SK-N-SH (cell line): ENCODE measurements around the gene THAP7.

ENCODE experiments used
- EP300 ChIP-seq, 2 experiments: IDR thresholded peaks; 2 replicates each; pipeline versions ENCODE4 v1.4.0 to v1.6.1; 2012; ENCODE audit warnings: borderline replicate concordance in 1 of 2, low read depth in 1 of 2, low read length in 1 of 2
- NFIC ChIP-seq: IDR thresholded peaks from 2 replicates; pipeline ENCODE4 v1.4.0; 2012; ENCODE audit warnings: borderline replicate concordance
- POLR2AphosphoS5 ChIP-seq: IDR thresholded peaks from 2 replicates; pipeline ENCODE4 v1.6.1; 2012; ENCODE audit warnings: low read depth, low read length
- RAD21 ChIP-seq: IDR thresholded peaks from 2 replicates; pipeline ENCODE4 v1.6.1; 2012; ENCODE audit warnings: mild to moderate bottlenecking, low read length
- RXRA ChIP-seq: IDR thresholded peaks from 2 replicates; pipeline ENCODE4 v1.4.0; 2012; ENCODE audit warnings: low read depth, mild to moderate bottlenecking, borderline replicate concordance
- TEAD4 ChIP-seq: IDR thresholded peaks from 2 replicates; pipeline ENCODE4 v1.4.0; 2012; ENCODE audit warnings: mild to moderate bottlenecking, borderline replicate concordance; ENCODE audit not compliant: insufficient read depth
- YY1 ChIP-seq: IDR thresholded peaks from 2 replicates; pipeline ENCODE4 v1.4.0; 2012; ENCODE audit warnings: low read depth, mild to moderate bottlenecking
- TF ChIP-seq, protein P1 (sequence below): IDR thresholded peaks from 2 replicates; pipeline ENCODE4 v1.4.0; 2012; ENCODE audit warnings: low read depth, borderline replicate concordance
- TF ChIP-seq, protein P2 (sequence below): fragments of 200-600 bp; sonication (generic); IDR thresholded peaks from 2 replicates; pipeline ENCODE4 v1.6.1; 2017; ENCODE audit warnings: antibody characterized with exemption, mild to moderate bottlenecking, moderate library complexity
- TF ChIP-seq, protein P3 (sequence below): IDR thresholded peaks from 2 replicates; pipeline ENCODE4 v1.4.0; 2012; ENCODE audit warnings: low read depth
- TF ChIP-seq, protein P4 (sequence below): fragments of 150-350 bp; IDR thresholded peaks from 2 replicates; pipeline ENCODE4 v1.6.1; 2017; ENCODE audit warnings: antibody characterized with exemption, low read length, low read depth, borderline replicate concordance

DNA sequence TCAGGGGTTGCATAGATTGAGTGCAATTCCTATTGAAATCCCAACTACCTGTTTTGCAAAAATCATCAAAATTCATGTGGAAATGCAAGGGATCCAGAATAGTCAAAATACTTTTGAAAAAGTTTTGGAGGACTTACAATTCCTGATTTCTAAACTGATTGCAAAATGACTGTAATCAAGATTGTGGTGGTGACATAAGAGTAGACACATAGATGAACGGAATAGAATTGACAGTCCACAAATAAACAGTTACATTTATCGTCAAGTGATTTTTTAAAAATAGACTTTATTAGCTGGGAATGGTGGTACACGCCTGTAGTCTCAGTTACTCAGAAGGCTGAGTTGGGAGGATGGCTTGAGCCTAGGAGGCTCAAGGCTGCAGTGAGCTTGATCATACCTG is 33.1 kb upstream of the THAP7 start:
- no peak for TF ChIP-seq TEAD4
- TF ChIP-seq RAD21: no peak
- TF ChIP-seq YY1: no peak
- TF ChIP-seq, protein P1, sequence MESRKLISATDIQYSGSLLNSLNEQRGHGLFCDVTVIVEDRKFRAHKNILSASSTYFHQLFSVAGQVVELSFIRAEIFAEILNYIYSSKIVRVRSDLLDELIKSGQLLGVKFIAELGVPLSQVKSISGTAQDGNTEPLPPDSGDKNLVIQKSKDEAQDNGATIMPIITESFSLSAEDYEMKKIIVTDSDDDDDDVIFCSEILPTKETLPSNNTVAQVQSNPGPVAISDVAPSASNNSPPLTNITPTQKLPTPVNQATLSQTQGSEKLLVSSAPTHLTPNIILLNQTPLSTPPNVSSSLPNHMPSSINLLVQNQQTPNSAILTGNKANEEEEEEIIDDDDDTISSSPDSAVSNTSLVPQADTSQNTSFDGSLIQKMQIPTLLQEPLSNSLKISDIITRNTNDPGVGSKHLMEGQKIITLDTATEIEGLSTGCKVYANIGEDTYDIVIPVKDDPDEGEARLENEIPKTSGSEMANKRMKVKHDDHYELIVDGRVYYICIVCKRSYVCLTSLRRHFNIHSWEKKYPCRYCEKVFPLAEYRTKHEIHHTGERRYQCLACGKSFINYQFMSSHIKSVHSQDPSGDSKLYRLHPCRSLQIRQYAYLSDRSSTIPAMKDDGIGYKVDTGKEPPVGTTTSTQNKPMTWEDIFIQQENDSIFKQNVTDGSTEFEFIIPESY: no peak
- TF ChIP-seq, protein P2, sequence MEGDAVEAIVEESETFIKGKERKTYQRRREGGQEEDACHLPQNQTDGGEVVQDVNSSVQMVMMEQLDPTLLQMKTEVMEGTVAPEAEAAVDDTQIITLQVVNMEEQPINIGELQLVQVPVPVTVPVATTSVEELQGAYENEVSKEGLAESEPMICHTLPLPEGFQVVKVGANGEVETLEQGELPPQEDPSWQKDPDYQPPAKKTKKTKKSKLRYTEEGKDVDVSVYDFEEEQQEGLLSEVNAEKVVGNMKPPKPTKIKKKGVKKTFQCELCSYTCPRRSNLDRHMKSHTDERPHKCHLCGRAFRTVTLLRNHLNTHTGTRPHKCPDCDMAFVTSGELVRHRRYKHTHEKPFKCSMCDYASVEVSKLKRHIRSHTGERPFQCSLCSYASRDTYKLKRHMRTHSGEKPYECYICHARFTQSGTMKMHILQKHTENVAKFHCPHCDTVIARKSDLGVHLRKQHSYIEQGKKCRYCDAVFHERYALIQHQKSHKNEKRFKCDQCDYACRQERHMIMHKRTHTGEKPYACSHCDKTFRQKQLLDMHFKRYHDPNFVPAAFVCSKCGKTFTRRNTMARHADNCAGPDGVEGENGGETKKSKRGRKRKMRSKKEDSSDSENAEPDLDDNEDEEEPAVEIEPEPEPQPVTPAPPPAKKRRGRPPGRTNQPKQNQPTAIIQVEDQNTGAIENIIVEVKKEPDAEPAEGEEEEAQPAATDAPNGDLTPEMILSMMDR: no peak
- TF ChIP-seq POLR2AphosphoS5: no peak
- TF ChIP-seq RXRA: no peak
- no peak for TF ChIP-seq NFIC
- TF ChIP-seq, protein P3, sequence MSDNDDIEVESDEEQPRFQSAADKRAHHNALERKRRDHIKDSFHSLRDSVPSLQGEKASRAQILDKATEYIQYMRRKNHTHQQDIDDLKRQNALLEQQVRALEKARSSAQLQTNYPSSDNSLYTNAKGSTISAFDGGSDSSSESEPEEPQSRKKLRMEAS: no peak
- TF ChIP-seq, protein P4, sequence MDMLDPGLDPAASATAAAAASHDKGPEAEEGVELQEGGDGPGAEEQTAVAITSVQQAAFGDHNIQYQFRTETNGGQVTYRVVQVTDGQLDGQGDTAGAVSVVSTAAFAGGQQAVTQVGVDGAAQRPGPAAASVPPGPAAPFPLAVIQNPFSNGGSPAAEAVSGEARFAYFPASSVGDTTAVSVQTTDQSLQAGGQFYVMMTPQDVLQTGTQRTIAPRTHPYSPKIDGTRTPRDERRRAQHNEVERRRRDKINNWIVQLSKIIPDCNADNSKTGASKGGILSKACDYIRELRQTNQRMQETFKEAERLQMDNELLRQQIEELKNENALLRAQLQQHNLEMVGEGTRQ: no peak
- no peak for TF ChIP-seq EP300 (IDR thresholded peaks at IDR 0.05; ENCODE audit: borderline replicate concordance in 1 of 2, low read depth in 1 of 2, low read length in 1 of 2)
